Stimulated activated CD8-positive, alpha-beta memory T cell treated with anti-CD3 and anti-CD28 coated beads, Interleukin-15, amount 100 ng/mL, for 48 hours (primary cell): ENCODE results near the gene STARD4.

ENCODE experiments used
- DNase-seq, 2 donors: peaks; one replicate each; pipeline ENCODE4 v3.0.0-alpha.2; 2020; ENCODE audit warnings: low read depth in 2 of 2

The STARD4 gene

DNA sequence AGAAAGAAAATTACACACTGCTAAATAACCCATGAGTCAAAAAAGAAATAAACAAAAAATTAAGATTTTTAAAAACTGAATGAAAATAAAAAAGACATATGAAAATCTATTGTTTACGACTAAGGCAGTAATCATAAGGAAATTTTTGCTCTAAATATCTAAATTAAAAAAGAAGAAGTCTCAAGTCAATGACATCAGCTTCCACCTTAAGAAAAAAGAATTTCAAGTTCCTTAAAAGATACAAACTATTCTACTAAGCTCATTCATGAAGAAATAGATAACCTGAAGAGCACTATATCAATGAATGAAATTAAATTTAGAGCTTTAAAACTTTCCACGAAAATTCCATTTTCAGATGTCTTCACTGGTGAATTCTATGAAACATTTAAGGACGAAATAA, 15.7 kb upstream of the STARD4 start:
- DNase-seq: no peak

DNA sequence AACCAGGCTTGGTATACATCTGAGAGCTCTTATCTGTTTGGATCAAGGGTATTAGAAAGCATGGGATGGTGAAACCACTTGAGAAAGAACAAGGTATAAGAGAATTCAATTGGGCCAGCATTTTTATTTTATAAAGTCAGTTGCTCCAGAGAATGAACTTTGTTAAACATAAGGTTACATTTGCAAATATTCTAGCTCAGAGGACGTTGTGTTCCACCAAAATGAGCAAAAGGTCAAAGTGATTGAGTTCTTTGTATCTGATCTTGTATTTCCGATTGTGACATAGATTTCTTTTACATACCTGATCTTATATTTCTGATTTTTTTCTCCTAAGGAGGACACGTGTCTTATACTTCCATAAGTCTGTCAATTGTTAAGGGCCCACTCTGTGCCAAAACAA, 8.6 kb upstream of the STARD4 start:
- DNase-seq: no peak

DNA sequence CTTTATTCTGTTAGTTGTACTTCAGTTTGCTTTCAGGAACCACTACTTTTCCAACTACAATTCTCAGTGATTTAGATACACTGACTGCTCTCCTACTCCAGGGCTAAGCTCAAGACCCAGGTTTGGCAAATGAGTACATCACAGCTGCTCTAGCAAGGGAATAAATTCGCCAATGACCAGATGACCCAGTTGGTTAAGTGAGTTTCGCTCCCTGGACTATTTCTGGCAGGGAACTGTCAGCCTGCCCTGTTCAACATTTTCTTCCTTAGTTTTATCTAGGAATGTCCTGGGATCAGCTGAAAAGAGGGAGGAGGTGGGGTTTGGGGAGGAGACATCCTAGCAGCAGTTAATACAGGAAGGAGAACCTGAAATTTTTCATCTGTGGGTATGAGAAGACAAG, 6.4 kb upstream of the STARD4 start:
- DNase-seq: no peak

DNA sequence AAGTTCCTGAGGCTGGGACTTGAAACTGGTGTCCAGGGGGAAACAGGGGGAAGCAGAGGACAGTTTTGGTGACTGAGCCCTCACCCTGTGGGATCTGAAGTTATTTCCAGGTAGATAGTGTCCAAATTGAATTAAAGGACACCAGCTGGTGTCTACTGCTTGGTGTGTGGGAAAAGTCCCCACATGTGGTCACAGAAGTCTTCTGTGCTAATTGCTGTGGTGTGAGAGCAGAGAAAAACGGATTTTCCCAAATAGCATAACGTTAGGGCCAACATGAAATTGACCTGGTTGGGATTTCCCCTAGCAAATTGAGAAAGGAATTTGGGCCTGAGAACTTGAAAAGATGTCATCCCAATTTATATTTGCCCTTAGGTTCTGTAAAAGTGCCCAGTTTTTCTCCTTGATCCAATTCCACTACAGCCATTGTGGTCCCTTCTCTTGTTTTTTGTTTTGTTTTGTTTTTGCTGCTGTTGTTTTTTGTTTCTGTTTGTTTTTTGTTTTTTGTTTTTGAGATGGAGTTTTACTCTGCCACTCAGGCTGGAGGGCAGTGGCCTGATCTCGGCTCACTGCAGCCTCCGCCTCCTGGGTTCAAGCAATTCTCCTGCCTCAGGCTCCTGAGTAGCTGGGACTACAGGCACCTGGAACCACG, 5.6 kb upstream of the STARD4 start:
- DNase-seq: no peak

DNA sequence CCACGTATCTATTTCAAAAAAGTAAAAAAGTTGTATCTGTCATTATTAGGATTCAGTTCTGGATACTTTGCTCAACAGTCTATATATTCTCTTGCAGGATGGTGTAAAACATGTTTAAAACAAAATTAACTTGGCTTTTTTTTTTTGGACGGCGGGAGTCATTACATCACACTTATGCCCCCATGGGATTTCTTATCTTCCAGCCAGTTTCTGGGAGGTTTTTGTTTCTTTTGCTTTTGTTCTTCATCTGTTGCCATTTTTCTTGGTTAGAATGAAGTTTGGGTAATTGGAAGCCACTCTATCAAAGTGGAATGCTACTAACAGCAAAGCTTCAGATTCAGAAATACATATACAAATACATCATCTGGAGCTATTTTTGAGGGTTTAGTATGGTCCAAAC, 1.8 kb upstream of the STARD4 start:
- DNase-seq: no peak

DNA sequence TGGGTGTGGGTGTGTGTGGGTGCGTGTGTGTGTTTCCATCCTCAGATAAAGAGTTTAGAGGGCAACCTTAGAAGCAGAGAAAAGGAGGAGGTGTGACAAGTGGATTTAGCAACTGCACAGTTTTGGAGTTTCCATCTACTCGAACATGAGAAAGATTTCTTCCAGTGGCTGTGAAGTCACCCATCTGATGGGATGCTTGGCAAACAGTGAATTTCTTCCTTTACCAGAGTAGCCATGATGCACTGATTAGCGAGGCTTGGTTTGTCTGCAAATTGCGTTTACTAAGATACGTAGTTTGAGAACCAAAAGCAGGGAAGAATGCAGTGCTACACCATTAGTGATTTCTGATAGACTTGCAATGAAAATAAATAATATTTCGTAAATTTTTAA, 791 bp upstream of the STARD4 start:
- DNase-seq: peak in 1 of 2 donors; percentile 51

DNA sequence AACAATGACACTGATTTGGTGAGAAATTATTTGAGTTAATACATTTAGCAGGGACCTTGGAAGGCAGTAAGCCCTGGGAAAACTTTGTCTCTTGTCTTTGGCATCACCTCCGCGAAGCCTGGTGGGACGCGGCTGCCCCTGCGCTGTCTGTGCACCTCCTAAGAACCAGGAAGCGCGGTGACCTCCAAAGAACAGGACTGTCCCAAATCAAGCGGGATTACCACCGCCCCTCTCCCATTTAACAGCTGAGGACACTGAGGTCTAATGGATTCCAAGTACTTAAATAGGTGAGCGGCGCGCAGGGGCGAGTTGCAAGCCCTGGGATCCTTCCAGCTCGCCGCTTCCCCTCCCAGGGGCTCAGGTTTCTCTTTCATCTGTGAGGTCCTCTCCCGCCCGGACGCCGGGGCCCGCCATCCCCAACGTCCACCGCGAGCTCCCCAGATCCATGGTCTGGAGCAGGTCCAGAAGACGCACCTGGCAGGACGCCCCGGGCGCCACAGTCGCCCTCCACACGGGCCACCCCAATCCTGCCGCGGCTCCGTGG, 432 bp downstream of the STARD4 start:
- DNase-seq: no peak

DNA sequence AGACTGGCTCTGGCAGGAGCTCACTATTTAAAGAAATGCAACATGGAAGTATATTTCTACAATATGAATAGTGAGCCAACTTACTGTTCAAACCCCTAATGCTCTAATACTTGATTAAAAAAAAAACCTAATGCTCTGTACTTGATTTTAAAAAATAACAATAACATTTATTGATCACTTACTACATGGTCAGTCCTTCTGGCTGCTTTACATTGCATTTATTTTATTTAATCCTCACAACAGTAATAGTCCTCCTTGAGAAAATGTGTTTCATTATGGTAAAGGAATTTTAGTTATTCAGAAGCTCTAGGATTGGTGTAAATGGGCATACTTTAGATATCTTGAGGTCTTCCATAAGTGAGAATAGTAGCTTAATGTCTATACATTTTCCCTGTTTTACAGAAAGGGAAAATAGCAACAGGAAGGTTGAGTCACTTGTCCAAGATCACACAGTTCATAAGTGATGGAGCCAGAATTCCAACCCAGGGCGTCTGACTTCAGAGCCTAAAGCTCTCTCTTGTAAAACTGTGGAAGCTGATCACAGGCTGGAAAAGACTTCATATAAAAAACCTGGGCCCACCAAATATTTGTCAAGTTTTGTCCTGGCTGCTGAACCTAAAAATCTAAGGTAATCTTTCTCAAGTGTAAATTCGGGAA, 1.0 kb downstream of the STARD4 start:
- no peak for DNase-seq

DNA sequence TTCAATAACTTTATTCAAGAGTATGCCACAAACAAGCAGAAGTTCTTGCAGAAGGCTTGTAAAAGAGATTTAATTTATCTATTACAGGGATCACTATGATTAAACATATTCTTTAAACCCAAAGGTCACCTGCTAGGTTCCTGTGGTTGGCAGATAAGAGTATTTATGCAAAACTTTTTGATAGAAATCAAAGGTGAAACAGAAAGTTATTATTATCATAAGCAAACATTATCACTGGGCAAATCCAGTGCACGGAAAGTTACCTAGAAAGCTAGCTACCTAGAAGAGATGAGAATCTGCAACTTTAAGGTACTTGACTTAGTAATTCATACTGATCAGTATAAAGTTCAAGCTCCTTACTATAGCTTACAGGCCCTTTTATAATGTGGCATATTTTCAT, 3.2 kb downstream of the STARD4 start:
- no peak for DNase-seq

DNA sequence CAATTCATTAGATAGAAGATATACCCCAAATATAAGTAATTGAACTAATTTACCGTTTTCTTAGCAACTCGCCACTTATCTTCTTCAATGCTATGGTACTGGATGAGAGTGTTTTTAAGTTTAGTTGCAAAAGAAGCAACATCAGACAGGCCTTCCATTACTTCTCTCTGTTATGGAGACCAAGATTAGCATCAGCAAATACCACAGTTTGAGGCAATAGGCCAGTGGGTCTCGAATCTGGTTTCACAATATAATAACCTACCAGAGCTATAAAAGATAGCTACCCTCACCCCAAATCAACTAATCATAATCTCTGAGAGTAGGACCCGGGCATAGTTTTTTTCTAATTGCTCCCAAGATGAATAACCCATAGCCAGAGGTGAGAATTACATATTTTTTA, 5.1 kb downstream of the STARD4 start:
- no peak for DNase-seq

DNA sequence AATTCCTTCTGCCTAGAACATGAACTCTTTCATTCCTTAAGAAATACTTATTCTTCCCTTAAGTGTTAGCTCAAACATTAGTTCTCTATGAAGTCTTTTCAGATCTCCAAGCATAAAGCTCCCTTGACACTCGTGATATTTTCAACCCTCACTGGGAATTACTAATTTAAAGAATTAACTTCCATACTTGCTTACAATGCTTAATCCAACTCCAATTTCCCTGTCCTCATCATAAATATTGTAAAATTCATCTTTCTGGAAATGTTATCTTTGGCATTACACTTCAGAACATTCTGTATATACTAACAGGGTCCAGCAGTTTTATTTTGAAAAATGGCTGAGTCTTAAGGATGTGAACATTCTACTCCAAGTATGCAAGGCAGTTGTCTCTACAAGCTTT, 7.2 kb downstream of the STARD4 start:
- DNase-seq: no peak

DNA sequence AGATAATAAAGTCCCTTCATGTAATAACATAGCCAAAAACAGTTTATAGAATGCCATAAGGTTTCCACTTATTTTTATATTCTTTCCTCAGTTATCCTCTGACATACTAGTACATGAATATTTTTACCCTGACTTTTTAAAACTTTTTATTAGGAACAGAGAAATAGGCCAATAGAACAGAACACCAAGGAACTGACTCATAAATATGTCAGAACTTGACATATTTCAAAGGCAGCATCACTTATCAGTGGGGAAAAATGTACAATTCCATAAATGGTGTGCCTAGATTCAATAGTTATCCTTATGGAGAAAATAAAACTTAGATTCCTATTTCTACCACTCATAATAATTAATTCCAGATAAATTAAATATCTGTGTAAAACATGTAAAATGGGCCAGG, 9.4 kb downstream of the STARD4 start:
- no peak for DNase-seq

DNA sequence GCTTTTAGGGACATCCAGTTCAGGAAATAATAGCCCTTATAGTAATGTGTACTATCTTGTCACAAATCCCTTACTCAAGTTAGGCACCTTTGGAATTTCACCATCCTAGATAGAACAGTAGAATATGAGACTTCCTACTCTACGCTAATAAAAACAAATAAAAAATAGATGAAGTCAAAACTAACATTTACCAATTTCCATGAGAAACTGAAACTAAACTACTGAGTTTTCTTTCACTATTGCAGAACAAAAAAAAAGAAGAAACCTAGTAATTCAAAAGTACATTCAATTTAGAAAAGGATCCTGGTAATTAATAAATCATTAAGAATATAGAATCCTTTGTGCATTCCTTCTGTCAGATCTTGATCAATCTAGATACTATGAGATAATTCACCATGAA, 14.0 kb downstream of the STARD4 start:
- no peak for DNase-seq

DNA sequence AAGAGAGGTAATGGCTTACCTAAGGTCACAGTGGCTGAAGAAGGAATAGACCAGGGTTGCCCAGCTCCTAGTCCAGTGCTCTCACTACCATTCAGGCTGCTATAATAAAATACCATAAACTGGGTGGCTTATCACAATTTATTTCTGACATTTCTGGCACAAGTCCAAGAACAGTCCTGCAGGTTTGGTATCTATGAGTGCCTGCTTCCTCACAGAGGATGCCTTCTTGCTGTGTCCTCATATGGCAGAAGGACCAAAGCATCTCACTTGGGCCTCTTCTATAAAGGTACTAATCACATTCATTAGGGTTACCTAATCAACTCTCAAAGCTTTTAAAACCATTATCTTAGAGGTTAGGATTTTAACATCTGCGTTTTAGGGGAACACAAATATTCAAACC, 17.2 kb downstream of the STARD4 start:
- DNase-seq: no peak

DNA sequence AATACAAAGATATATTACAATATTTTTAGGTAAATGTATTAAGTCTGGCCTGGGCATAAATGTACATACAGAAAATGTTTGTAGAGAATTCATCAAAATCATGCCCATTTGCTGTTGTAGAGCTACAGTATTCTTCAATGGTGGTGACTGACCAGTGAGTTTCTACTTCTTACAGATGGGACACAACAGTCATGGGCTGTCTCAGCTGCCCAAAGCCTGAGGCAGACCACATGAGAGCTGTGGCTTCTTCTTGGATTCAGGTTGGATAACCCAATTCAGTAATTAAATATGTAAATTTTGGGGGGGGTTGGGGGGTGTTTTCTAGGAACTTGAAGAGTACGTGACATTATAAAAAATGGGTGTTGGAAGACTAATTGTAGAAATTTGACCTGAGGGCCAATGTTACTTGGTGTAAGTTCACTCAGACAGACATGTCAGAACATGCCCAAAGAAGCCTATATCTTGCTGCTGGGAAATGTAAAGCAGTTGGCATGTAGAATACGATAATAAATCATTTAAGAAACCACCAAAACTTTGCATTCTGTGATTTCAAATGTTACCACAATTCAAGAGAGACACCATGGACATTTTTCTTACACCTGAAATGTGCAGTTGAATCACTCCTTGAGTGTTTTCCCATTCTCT, 17.9 kb downstream of the STARD4 start:
- DNase-seq: no peak

DNA sequence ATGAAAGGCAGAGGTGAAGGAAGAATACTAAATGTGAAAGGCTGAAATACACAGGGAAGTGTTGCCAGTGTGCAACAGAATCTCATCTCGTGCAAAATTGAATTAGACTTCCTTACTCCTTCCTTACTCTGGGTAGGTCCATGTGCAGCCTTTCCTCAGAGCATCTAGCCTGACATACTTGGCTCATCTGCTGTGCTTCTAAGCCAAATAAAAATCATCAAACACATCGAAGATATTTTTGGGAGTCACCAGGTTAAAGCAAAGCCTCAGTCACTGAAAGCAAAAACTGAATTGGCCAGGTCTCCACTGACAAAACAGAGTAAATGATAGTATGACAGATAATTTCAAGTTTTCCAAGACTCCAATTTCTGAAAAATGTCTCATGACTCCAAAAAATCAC, 19.3 kb downstream of the STARD4 start:
- DNase-seq: no peak

DNA sequence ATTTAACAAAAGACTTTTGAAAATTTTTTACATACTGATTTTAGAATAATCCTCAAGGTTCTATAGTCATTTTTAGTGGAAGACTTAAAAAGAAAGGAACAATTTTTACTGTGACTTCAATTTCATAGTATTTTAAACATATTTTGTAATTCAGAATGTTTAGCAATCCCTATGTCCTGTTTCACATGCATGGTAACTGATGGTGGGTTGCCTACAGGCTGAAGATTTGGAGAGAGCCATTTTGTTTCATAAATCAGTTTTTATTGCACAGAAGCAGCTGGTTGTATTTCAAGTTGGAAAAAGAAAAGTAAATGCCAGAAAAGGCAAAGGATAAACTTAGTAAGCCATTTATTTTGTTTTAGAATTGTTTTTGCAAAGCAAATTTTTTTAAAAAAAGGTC, 24.0 kb downstream of the STARD4 start:
- DNase-seq: no peak

DNA sequence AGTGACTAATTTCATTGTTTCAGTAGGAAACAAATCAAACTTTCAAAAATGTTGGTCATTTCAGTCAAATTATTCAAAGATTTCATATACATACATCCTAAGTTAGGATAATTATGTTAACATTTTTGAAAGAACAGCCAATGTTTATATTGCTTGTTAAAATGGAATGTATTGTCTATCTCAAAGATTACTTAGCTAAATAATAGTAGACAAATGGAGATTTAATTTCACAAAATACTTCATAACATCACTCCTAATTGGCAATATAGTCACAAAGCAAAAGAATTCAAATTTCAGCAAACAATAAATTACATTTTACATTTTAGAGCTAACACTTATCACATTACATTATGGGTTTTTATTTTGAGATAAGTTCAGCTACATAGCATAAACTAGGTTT, 25.4 kb downstream of the STARD4 start:
- DNase-seq: no peak

DNA sequence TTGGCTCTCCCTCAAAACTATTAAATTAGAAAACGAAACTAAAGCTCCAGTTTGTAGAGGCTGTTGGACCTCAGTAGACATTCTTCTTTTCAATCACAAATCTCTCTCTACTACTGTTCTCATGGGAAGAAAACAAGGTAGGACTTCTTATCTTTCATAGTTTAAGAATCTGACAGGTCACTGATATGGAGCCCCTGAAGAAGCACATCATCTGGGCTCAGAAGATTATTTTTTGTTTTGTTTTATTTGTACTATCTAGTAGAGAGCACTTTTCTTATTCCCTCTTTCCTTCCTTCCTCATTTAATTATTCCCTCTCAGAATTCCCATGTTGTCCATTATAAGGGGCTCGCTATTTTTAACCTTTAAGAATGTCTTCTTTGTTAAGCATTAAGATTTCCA, 26.3 kb downstream of the STARD4 start:
- DNase-seq: no peak

DNA sequence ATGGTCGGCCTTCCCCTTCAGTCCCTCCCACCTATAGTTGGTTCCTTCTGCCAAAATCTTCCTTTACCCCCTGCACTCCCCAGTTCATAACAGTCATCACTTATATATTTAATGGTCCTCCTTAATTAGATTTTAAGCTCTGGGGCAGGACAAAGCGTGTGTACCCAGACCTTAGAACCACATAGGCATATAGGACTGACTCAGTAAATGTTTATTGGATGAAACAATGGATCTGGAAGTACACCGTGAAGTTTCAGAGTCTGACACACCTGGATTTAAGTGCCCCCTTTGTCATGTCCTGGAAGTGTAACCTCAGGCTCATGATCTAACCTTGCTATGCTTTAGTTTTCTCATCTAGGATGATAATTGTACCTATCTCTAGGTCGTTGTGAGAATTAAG, 32.0 kb downstream of the STARD4 start:
- no peak for DNase-seq

DNA sequence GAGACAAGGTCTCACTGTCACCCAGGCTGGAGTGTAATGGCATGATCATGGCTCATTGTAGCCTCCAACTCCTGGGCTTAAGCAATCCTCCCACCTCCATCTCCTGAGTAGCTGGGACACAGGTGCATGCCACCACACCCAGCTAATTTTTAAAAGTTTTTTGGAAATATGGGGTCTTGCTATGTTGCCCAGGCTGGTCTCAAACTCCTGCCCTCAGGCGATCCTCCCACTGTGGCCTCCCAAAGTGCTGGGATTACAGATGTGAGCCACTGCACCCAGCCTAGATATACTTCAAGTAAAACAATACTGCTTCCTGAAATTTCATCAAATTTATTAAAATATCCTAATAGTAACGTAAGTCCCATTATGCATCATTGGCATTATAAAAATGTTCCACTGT, 33.4 kb downstream of the STARD4 start:
- no peak for DNase-seq

DNA sequence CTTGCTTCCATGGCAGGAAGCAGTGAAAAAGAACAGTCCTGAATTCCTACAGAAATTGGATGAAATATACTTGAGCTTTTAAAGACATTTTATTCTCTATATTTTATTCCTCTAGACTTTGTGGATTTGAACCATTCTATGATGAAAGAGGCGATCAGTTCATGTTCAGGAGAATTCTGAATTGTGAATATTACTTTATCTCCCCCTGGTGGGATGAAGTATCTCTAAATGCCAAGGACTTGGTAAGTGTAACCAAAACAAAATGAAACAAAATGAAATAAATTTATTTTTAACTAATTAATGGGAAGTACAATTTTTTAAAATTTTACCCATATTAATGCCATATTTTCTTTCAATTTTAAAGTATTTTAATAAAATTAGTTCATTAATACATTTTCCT, 34.1 kb downstream of the STARD4 start:
- no peak for DNase-seq

DNA sequence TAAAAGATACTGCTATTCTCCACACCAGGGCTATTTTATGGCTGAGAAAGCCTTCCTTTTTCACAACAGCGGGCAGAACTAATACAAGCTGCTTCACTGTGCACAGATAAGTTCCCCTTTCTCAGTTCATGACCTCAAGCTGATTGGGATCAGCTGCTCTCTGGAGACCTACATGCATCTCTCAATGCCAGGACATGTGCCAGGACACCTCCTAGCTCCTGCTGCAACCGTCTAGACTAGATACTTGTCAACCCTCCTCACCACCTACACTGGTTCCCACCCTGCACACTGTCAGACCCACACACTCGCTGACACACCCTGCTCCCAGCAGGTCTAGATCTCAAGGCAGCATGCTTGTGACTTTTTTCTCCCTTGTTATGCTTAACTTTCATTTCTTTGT, 39.8 kb downstream of the STARD4 start:
- no peak for DNase-seq
